Heart right ventricle (tissue), 16 donors: ENCODE measurements around the gene AAGAB. TPM values are rescaled to one million over a fixed set of nuclear protein-coding genes. Genes with fewer than 3 reads are reported as not detected.

Experiments used
- ATAC-seq, 8 donors: fragments of 200-7000 bp; cut with Tn5 transposase; one replicate each; pipeline ENCODE4 v1.9.1; 2020; ENCODE audit warnings: mild to moderate bottlenecking in 8 of 8, moderate library complexity in 8 of 8, moderate number of reproducible peaks in 1 of 8
- DNase-seq, 2 donors: peaks; one replicate each; pipeline ENCODE4 v3.0.0-alpha.2; 2020
- H3K27ac ChIP-seq, 10 donors: fragments of 200-600 bp; sonication (generic) in 2 of 10; one replicate each; pipeline versions ENCODE4 v1.5.0 to v1.8.0; 2020 to 2022; ENCODE audit warnings: mild to moderate bottlenecking in 3 of 10
- H3K27me3 ChIP-seq, 7 donors: fragments of 200-600 bp; one replicate each; pipeline ENCODE4 v1.8.0; 2021 to 2022; ENCODE audit warnings: mild to moderate bottlenecking in 2 of 7
- H3K36me3 ChIP-seq, 9 donors: fragments of 200-600 bp; sonication (generic) in 1 of 9; one replicate each; pipeline versions ENCODE4 v1.5.0 to v1.8.0; 2020 to 2022; ENCODE audit warnings: mild to moderate bottlenecking in 2 of 9
- H3K4me1 ChIP-seq, 9 donors: fragments of 200-600 bp; sonication (generic) in 1 of 9; one replicate each; pipeline versions ENCODE4 v1.5.0 to v1.8.0; 2020 to 2022; ENCODE audit warnings: mild to moderate bottlenecking in 4 of 9
- H3K4me3 ChIP-seq, 10 donors: fragments of 200-600 bp; sonication (generic) in 2 of 10; one replicate each; pipeline versions ENCODE4 v1.5.0 to v1.8.0; 2020 to 2022; ENCODE audit warnings: mild to moderate bottlenecking in 7 of 10, moderate library complexity in 2 of 10
- H3K9me3 ChIP-seq, 11 donors: fragments of 200-600 bp in 10 of 11; sonication (generic) in 2 of 11; one replicate each; pipeline versions ENCODE4 v1.5.0 to v1.8.0; 2013 to 2022; ENCODE audit warnings: mild to moderate bottlenecking in 2 of 11, control low read depth in 1 of 11, moderate library complexity in 1 of 11
- WGBS, 2 donors: extraction: QIAGEN DNeasy Blood & Tissue Kit; methylation state at CpG; one replicate each; pipeline ENCODE4 v1.1.7; 2013; ENCODE audit warnings: inconsistent platforms in 1 of 2; 5-methylcytosine and 5-hydroxymethylcytosine counted together
- intact Hi-C, 10 donors: fragments of 100-400 bp; cut with DNase I; formaldehyde crosslinking; loops; one replicate each; pipeline versions ENCODE4 v1.11.1 to v1.14.2; 2022
- polyA plus RNA-seq, 2 donors: library from polyadenylated mRNA; stranded (reverse); fragments of 200-250 nt; gene quantifications; one replicate each; pipeline ENCODE4 v1.2.3, GENCODE V29; 2013
- total RNA-seq, 10 donors: library from RNA; stranded (reverse); fragmentation: NEBNext Ultra II Directional in 3 of 10; extraction: Animal tissue kit (Norgen Biotek cat#: 25700) in 3 of 10; gene quantifications; one replicate each; pipeline versions ENCODE4 v1.2.1 to v1.2.4, GENCODE V29; 2021 to 2023
- TF ChIP-seq, protein P1 (sequence below), 9 donors: fragments of 200-600 bp; sonication (generic) in 2 of 9; IDR thresholded peaks; one replicate each; pipeline versions ENCODE4 v1.5.0 to v1.8.0; 2021 to 2022; ENCODE audit warnings: antibody characterized with exemption in 9 of 9, mild to moderate bottlenecking in 5 of 9, moderate library complexity in 1 of 9
- donor health status: Arrhythmogenic right ventricular cardiomyopathy.
- donor health status: ischemic (EF 13 %, LVEDD 7.1; RV severe dilation, severe dysfunction).
- donor health status: healthy with polysubstance abuse.
- donor health status: DM: no; HTN: yes; CAD: no.
- donor health status: DM: no; HTN: no; CAD: no.
- donor health status: ischemic (EF 25% LVEDD 6.9; RV normal size, moderate dysfunction).
- donor health status: ischemic (EF 25% LVEDD 5.7; RV mildly dilated, moderate dysfunction).
- donor health status: healthy.
- donor health status: DM: yes; HTN: yes; CAD: no.
- donor health status: Ischemic cardiomyopathy.
- donor health status: ischemic (EF 35%, LVEDD 5.7; RV mildly dilated, moderate dysfunction).
- donor health status: nonischemic (EF 11% LVEDD 7.7; RV severe dilation, severe dysfunction).
- donor health status: DM: yes; HTN: yes; CAD: no.
- donor health status: PGD.
- donor health status: ischemic (EF 29% LVEDD 5.4; RV normal size, mild dysfunction).
- donor health status: nonischemic (EF 23%, LVEDD 6.1; RV moderate dilation, normal function).

The AAGAB gene
- total and polyA plus RNA-seq, 12 donors, result 4.3 to 33.4 (median 24.3) TPM

DNA sequence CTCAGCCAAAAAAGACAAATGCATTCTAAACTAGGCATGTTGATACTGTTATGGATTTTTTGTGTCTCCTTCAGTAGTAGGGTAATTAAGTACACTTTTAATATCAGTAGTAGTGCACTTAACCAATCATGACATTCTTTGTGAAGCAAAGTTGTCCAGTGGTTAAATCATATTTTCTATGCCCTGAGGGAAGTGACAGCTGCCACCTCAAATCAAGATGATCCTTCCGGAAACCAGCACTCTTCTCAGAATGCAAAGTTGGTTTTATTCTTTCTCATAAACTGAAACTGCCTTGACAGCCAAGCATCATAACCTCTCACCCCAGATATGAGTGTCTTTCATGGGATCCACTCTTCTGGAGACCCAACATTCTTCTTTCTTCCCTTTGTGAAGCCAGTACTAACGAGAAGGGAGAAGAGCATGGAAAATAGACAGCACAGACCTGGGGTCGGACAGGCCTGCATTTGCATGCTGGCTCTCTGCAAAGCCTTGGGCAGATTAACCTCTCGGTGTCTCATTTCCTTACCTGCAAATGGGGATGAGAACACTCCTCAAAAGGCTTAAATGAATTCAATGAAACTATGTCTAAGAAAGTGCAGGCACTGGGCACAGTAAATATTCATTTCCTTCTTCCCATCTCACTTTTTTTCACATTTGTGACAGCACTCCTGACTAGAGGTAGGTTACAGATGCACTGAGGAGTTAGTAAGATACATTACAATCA lies 13.2 kb downstream of the AAGAB start:
- Histone ChIP-seq H3K9me3 (peaks cover 0 to under 1% (median 0%) of the 10 kb centered on the region in 11 donors), H3K27me3 (no peaks in the 10 kb centered on the region), H3K36me3 (peaks cover 0 to 15% (median 0%) of the 10 kb centered on the region in 9 donors), H3K4me1 (peaks cover 0 to 37% (median 0%) of the 10 kb centered on the region in 9 donors), H3K4me3 (no peak overlapping the region), H3K27ac (no peak overlapping the region)
- DNase-seq (no peak), ATAC-seq (no peak)
- intact Hi-C loops, result loop anchor here in 1 of 10 donors (5.0 kb wide), 1 partner anchor 64 kb away; no protein-coding TSS in a partner anchor
- WGBS, 2 donors, result 87% methylated on average over 4 of the region's 4 CpGs
- TF ChIP-seq, protein P1, sequence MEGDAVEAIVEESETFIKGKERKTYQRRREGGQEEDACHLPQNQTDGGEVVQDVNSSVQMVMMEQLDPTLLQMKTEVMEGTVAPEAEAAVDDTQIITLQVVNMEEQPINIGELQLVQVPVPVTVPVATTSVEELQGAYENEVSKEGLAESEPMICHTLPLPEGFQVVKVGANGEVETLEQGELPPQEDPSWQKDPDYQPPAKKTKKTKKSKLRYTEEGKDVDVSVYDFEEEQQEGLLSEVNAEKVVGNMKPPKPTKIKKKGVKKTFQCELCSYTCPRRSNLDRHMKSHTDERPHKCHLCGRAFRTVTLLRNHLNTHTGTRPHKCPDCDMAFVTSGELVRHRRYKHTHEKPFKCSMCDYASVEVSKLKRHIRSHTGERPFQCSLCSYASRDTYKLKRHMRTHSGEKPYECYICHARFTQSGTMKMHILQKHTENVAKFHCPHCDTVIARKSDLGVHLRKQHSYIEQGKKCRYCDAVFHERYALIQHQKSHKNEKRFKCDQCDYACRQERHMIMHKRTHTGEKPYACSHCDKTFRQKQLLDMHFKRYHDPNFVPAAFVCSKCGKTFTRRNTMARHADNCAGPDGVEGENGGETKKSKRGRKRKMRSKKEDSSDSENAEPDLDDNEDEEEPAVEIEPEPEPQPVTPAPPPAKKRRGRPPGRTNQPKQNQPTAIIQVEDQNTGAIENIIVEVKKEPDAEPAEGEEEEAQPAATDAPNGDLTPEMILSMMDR (IDR thresholded peaks at IDR 0.05), result no peak

DNA sequence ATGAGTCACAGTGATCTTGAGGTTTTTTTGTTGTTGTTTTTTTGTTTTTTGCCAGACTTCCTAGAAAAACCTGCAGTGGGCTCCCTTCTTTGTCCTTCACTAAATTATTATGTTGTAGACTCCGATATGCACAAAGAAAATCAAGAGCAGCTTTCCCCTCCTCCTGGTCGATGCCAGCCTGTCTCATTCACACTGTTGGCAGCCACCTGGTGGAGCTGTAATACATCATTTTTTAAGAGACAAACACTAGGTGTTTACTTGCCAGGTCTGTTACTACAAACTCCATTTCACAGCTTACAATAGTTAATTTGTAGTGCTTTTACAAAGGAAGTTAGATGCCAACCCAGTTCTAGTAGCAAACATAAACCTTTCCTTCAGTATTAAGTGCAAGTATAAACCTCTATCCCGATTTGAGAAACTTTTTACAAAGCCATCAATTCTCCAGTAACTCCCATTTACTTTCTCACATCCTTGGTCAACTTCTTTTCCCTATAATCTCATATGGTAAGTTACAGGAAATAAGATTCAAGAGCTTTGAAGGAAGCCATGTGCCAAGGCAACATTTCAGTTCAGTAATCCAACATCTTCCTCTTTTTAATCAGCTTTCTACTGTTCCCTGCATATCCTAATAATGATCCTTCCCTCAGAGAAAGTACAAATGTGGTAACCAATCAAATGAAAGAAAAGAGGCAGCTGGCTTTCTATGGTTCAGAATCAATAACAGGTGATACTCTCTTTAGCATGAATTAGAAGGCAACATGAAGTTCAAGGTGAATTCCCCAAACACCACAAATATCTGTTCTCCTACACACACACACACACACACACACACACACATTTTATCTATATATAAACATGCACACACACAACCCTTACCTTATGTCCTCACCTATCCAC lies 14.0 kb downstream of the AAGAB start:
- 60 to 62% methylated on average over 3 of the region's 3 CpGs for whole genome bisulfite sequencing, 2 donors
- Histone ChIP-seq H3K4me1 (peaks cover 0 to 37% (median 0%) of the 10 kb centered on the region in 9 donors), H3K27ac (no peak overlapping the region), H3K36me3 (peaks cover 0 to 14% (median under 1%) of the 10 kb centered on the region in 9 donors), H3K9me3 (no peaks in the 10 kb centered on the region), H3K27me3 (no peaks in the 10 kb centered on the region), H3K4me3 (no peak overlapping the region)
- TF ChIP-seq, protein P1 (IDR thresholded peaks at IDR 0.05), result peak in 5 of 9 donors; percentile 24 to 45 (median 41)
- DNase-seq, result no peak
- intact Hi-C loops, result loop anchor here in 1 of 10 donors (5.0 kb wide), 1 partner anchor 63 kb away; no protein-coding TSS in a partner anchor
- no peak for ATAC-seq

DNA sequence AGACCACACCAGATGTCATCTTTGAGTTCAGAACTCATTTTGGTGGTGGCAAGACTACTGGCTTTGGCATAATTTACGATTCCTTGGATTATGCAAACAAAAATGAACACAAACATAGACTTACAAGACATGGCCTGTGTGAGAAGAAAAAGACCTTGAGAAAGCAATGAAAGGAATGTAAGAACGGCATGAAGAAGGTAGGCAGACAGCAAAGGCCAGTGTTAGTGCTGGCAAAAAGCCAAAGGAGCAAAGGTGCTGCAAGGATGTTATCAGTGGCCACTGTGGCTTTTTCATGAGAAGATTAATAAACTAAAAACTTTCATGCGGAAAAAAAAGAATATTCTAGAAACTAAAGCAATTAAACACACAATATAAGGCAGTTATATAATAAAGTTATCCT lies 21.9 kb downstream of the AAGAB start:
- no peaks in the 10 kb centered on the region for H3K9me3 ChIP-seq
- ATAC-seq (no peak), DNase-seq (no peak)
- TF ChIP-seq, protein P1 (IDR thresholded peaks at IDR 0.05), result no peak
- intact Hi-C loops, result no loop called here
- 93% methylated on average over 3 of the region's 3 CpGs for WGBS, 2 donors
- no peaks in the 10 kb centered on the region for H3K27me3 ChIP-seq
- peaks cover 0 to 89% (median 22%) of the 10 kb centered on the region in 9 donors for H3K36me3 ChIP-seq
- H3K4me1 ChIP-seq, result peaks cover 0 to 3% (median 0%) of the 10 kb centered on the region in 9 donors
- no peak overlapping the region for H3K4me3 ChIP-seq
- H3K27ac ChIP-seq, result no peak overlapping the region

DNA sequence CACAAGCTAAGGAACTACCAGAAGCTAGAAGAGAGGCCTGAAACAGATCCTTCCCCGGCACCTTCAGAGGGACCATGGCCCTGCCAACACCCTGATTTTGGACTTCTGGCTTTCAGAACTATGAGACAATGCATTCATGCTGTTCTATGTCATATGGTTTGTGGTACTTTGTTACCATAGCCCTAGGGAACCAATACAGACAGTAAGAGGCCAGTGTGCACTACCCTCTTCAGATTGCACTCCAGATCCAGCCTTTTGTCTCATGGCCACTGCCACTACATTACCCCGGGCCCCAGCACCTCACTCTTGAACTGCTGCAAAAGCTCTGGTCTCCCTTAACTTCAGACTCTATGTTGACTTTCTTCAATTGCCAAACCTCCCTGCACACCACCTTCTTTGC lies 24.0 kb downstream of the AAGAB start:
- DNase-seq (no peak), ATAC-seq (no peak)
- H3K27ac ChIP-seq, result no peak overlapping the region
- no peaks in the 10 kb centered on the region for H3K9me3 ChIP-seq
- TF ChIP-seq, protein P1 (IDR thresholded peaks at IDR 0.05), result no peak
- peaks cover 0 to 90% (median 22%) of the 10 kb centered on the region in 9 donors for H3K36me3 ChIP-seq
- intact Hi-C loops, result no loop called here
- H3K4me1 ChIP-seq, result no peaks in the 10 kb centered on the region
- 98 to 100% methylated on average over 2 of the region's 2 CpGs for WGBS, 2 donors
- no peaks in the 10 kb centered on the region for H3K27me3 ChIP-seq
- no peak overlapping the region for H3K4me3 ChIP-seq
